GM21825 (cell line): ENCODE measurements around the gene LGALS13.

ENCODE experiments used
- ATAC-seq: cut with Tn5 transposase; IDR thresholded peaks from one replicate; pipeline ENCODE4 v1.9.1; 2021; ENCODE audit warnings: mild to moderate bottlenecking, moderate library complexity; ENCODE audit not compliant: unreplicated experiment

The LGALS13 gene

GRCh38 chr19:39602224-39602623 is at the start of gene LGALS13:
Gene LGALS13 (plus strand): TSS chr19:39602524. CDS start chr19:39602569, 45 bp downstream.
- no peak for ATAC-seq

DNA sequence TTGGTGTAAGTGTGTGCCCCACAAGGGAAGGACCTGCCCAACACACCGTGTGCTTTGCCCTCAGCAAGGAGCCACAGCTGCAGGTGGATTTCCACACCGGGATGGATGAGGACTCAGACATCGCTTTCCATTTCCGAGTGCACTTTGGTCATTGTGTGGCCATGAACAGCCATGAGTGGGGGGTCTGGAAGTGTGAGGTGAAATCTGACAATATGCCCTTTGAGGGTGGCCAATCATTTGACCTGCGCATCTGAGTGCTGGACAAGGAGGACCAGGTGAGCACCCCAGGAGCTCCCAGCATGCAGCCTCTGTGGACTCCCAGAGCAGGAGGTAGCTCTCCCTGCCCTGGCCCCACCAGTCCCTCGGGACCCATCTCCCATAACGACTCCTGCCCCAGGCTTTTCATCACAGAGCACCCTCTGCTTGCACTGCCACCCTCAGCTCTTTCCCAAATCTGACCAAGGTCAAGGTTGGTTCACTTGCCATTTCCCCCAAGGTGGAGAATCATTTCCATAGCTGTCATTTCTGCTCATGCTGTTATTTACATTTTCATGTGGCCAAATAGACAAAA is 49.2 kb upstream of the LGALS13 start:
- ATAC-seq: no peak

DNA sequence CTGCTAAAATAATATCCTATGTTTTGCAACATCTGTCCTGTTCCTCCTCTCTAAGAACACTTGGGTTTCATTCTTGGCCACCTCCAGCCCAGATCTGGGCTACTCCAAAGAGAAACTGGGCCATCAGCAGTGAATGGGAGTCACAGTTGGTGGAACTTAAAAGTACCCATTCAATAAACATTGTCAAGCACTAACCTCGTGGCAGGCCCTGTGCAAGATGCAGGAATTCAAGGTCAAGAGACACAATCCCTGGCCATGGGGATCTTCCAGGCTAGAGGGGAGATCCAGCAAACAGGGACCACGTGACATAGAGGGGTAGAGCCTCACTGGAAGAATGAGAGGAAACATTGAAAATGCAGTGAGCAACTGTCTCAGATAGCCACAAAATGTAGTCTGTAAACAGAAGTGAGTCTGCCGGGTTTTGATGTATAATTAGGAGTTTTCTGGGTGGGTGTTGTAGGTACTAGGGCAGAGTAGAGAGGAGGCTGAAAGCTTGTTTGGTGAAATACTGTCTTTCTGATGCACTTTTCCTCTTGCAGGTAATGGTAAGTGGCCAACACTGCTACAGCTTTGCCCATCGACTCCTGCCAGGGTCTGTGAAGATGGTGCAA is 47.5 kb upstream of the LGALS13 start:
- ATAC-seq: no peak

- no peak for ATAC-seq
Measured at GRCh38 chr19:39555883-39556282, 46.4 kb upstream of the LGALS13 start.

GRCh38 chr19:39557811-39558623 is 44.3 kb upstream of the LGALS13 start:
- peak; percentile 48 for ATAC-seq

DNA sequence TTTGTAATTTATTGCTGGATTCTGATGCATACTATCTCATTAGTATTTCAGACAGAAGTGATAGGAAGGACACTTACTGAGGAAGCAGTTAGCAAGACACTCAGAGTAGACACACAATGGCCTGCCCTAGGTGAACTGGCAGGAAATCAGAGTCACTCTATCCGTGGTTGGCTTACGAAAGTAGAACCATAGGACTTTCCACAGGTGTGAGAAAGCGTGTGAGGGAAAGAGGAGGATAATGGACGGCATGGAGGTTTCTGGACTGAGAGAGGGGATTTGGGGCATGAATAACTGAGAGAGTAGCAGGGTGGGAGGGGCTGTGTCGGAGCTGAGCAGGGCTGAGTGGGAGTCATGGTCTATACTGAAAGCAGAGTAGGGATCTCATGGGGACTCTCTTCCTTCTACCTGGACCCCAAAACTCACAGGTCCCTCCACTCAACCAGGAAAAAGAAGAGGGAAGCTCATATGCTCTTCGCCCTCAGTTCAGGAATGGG is 43.7 kb upstream of the LGALS13 start:
- ATAC-seq: no peak

- no peak for ATAC-seq
Measured at GRCh38 chr19:39563408-39563807, 38.9 kb upstream of the LGALS13 start.

DNA sequence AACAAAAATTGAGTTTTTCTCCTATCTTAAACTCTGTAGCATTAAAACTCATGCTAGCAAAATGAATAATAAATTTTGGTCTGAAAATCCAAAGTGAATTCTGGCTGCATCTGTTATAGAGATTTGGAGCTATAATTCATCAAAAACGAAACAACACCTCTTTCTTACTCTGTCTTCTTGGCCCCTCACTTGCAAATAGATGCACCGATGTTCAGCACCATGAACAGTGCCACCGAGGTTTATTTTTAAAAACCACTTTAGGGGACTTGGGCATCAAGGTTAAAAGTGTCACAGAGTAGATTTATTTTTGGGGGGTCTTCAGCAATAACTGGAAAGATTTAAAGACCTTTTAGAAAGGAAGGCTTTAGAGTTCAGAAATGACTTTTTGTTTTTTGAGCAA is 36.3 kb upstream of the LGALS13 start:
- no peak for ATAC-seq

DNA sequence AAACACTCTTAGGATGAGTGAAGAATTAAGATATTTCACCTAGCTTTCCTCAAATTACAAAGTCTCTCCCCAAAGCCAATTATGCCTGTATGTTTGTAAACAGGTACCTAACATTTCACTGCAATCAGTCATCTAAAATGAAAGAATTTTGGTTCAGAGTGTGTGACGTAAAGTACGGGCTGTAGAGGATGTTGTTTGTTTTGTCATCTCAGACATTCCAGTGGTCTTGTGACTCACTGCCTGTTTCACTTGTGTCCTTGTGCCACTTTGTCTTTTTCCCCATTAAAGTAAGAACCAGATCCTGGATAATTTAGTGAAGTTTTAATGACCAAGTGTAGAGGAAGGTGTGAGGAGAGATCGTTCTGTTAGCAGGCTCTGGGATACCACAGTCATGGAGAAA is 33.7 kb upstream of the LGALS13 start:
- ATAC-seq: no peak

- no peak for ATAC-seq
Measured at GRCh38 chr19:39582442-39582841, 19.9 kb upstream of the LGALS13 start.

GRCh38 chr19:39582891-39583625 is 19.3 kb upstream of the LGALS13 start:
- ATAC-seq: no peak

- no peak for ATAC-seq
Measured at GRCh38 chr19:39587496-39587895, 14.8 kb upstream of the LGALS13 start.

- ATAC-seq: no peak
Measured at GRCh38 chr19:39588066-39588465, 14.3 kb upstream of the LGALS13 start.

DNA sequence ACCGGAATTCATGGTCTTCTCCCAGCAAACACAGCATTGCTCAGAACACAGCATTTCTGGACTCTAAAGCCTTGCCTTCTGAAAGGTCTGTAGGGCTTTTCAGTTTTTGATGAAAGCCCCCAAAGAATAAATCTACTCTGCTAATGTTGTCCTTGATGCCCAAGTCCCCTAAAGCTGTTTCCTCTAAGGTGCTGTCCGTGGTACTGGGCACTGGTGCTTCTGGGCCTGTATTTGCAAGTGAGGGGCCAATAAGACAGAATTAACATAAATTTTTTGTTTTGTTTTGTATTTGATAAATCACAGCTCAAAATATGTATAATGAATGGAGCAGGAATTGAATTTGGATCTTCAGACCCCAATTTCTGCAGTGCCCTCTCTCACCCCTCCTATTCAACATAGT is 12.1 kb upstream of the LGALS13 start:
- ATAC-seq: no peak

DNA sequence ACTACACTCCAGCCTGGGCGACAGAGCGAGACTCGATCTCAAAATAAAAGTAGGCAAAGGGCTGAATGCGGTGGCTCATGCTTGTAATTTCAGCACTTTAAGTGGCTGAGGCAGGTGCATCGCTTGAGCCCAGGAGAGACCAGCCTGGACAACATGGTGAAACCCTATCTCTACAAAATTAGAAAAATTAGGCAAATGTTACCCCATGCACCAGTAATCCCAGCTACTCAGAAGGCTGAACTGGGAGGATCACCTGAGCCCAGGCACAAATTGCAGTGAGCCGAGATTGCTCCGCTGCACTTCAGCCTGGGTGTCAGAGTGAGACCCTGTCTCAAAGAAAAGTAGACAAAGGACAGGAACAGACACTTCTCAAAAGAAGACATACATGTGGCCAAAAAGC is 9.9 kb upstream of the LGALS13 start:
- no peak for ATAC-seq

DNA sequence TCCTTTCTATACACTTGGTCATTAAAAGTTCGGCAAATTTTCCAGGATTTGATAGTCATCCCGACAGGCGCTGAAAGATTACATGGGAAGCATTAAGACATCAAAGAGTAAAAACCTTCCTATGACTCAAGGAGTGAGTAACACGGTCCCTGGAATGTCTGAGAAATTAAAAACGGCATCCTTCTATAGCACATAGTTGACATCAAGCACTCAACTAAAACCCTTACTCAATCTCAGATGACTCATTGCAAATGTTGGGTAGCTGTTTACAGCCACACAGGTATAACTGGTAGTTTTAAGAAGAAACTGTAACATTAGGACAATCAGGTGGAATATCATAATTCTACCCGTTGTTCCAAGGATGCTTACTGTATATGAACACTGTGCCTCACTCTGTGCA is 6.4 kb upstream of the LGALS13 start:
- ATAC-seq: no peak

DNA sequence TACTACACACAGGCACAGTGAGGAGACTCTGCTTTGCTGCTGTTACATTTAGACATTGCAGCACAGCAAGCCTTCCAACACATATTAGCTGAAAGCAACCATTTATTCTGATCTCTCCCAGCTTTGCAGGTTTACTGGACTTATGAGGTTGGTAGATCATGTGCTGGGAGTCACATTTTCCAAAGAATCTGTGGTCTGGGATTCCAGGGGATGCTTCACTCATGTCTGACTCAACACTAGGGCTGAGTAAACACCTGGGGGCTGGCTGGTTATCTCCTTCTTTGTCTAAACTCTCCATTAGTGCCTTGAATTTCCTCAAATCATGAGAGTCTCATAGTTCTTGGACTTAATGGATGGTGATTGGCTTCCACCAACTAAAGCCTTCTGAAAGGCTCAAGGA is 5.4 kb upstream of the LGALS13 start:
- ATAC-seq: no peak

- no peak for ATAC-seq
Measured at GRCh38 chr19:39599116-39599515, 3.2 kb upstream of the LGALS13 start.

DNA sequence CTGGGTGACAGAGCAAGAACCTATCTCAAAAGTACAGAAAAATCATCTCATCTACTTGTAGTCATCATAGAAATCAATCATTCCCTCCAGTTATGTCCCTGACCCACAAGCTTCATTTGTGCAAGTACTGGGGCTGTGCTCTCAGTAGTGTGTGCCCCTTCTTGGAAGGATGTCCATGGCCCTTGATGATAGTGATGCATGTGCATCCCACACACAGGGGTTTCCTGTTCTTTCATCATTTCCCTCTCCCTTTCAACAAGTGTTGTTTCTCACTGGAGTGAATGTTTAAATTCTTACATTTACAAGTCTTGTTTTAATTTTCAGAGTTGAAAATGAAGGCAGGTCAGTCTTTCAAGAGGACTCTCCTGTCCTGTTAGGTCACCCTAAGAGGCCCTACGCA is 1.5 kb downstream of the LGALS13 start:
- no peak for ATAC-seq

GRCh38 chr19:39607021-39607420 is 4.7 kb downstream of the LGALS13 start:
- ATAC-seq: no peak

- no peak for ATAC-seq
Measured at GRCh38 chr19:39607561-39607960, 5.2 kb downstream of the LGALS13 start.
